HS-27A (cell line): ENCODE results near the gene ZNF155.

ENCODE experiments used
- DNase-seq: peaks from one replicate; pipeline ENCODE4 v3.0.0-alpha.2; 2012; ENCODE audit warnings: low read depth, missing footprints

ZNF155 gene

DNA sequence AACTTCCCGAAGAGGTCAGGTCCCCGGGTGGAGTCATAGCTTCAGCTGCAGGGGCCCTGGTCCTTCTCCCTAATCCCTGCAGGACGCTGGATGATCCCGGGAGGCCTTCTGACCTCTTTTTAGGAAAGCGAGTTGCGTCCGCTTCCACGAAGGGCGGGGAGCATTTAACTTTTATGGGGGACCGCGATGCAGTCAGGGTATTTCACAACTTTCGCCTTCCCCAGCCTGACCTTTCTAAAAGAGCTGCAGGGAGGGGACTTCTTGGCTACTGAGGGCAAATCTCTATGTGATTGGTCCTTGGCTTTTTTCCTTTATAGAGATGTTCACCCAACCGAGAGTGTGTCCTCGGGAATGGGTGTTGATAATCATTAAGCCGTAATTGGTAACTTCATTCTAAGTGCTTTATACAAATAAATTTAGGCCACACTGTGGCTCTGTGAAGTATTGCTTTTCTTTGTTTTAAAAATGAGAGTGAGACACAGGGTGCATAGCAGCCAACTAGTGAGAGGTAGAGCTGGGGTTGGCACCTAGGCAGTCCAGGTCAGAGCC lies 19.5 kb downstream of the ZNF155 start:
- no peak for DNase-seq

DNA sequence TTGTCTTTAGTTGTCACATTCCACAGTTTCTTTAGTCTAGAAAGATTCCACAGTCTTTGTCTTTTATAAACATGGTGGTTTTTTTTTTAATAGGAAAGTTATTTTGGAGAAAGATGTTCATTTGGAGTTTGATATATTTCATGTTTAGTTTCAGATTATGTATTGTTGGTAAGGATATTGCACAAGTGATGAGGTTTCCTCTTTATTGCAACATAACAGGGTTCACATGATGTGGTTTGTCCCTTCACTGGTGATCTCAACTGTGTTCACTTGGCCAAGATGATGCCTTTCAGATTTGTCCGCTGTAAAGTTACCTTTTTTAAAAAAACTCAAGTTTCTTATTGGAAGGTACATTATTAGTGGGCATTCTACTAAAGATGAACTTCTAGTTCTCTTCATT lies 22.0 kb downstream of the ZNF155 start:
- no peak for DNase-seq

- no peak for DNase-seq
These were observed 23.5 kb downstream of the ZNF155 start for GRCh38 chr19:44007473-44007872.

DNA sequence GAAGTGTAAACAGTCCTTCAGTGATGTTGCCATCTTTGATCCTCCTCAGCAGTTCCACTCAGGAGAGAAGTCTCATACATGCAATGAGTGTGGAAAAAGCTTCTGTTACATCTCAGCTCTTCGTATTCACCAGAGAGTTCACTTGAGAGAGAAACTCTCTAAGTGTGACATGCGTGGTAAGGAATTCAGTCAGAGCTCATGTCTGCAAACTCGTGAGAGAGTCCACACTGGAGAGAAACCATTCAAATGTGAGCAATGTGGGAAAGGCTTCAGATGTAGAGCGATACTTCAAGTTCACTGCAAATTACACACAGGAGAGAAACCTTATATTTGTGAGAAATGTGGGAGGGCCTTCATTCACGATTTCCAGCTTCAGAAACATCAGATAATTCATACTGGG lies 26.5 kb downstream of the ZNF155 start:
- DNase-seq = no peak

- no peak for DNase-seq
These were observed 35.5 kb downstream of the ZNF155 start for GRCh38 chr19:44019498-44019897.

DNA sequence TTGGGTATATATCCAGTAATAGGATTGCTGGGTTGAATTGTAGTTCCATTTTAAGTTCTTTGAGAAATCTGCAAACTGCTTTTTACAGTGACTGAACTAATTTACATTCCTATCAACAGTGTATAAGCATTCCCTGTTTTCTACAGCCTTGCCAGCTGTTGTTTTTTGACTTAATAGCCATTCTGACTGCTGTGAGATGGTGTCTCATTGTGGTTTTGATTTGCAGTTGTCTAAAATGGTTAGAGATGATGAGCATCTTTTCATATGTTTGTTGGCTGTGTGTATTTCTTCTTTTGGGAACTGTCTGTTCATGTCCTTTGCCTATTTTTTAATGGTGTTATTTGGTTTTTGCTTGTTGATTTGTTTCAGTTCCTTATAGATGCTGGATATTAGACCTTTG lies 37.2 kb downstream of the ZNF155 start:
- DNase-seq = no peak

- DNase-seq = no peak
These were observed 40.9 kb downstream of the ZNF155 start for GRCh38 chr19:44024900-44025216.

DNA sequence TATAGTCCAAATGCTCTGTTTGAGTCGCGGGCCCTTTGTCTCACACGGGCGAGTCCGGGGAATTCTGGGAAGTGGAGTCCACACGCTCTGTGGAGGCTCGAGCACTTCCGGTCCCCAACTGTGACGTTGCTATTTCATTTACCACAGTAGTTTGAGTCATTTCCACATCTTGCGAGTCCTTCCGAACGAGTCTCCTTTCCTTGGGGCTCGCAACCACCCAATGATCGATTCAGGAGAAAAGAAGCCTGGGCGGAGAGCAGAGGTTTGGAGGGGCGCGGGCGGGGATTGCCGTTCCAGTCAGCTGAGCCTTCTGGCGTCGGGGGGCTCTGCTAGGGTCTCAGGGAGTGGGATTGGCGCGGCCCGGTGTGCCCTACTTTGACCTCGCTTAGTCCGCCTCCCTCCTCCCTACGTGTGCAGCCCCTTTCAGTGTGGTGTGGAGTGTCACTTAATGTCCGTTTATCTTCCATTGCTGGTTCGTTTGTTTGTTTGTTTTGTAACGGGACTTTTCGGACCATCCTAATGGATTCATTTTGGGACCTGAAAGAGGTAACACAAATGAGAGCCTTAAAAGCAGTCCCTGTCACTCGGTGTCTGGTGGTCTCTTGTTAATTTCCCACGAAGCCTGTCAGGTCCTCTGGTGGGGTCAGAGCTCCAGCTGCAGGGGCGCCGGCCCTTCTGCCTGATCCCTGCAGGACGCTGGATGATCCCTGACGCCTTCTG lies 41.4 kb downstream of the ZNF155 start, which contains the start of gene ZNF222:
Gene ZNF222 (plus strand): TSS at position 163 of the 720 bp plus-strand sequence. CDS start 58 bp downstream, at position 221.
- DNase-seq = peak; percentile 77

DNA sequence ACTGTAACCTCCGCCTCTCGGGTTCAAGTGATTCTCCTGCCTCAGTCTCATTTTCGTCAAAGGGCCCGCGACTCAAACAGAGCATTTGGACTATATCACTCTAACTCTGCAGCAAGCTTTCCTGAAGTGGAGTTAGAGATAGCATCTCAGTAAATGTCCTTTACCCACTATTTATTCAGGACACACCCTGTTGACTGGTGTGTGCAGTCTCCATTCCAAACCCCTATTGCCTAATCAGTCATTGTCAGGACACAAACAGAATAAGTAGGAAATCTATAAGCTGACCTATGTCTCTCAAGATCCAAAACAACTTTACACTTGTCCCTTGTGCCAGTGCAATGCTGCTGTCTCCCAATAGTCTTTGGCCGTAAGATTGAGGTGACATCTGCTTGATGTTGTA lies 42.6 kb downstream of the ZNF155 start:
- no peak for DNase-seq

GRCh38 chr19:44032001-44032610 lies 48.1 kb downstream of the ZNF155 start:
- DNase-seq = no peak

GRCh38 chr19:44042147-44042546 lies 58.2 kb downstream of the ZNF155 start:
- no peak for DNase-seq
